GM18951 (cell line): ENCODE results near the gene HIGD1A.

Experiments used
- POLR2A ChIP-seq: IDR thresholded peaks from 4 replicates; pipeline ENCODE4 v1.6.1; 2011; ENCODE audit warnings: mild to moderate bottlenecking; ENCODE audit not compliant: insufficient read length, insufficient read depth; ENCODE audit errors: extremely low read depth
- in situ Hi-C: fragments of 300-500 bp; cut with MboI; formaldehyde crosslinking; loops from one replicate; pipeline ENCODE4 v1.12.0; 2022; ENCODE audit warnings: low sequenced_read_pairs, mixed read lengths, inconsistent platforms; ENCODE audit not compliant: unreplicated experiment

HIGD1A gene

DNA sequence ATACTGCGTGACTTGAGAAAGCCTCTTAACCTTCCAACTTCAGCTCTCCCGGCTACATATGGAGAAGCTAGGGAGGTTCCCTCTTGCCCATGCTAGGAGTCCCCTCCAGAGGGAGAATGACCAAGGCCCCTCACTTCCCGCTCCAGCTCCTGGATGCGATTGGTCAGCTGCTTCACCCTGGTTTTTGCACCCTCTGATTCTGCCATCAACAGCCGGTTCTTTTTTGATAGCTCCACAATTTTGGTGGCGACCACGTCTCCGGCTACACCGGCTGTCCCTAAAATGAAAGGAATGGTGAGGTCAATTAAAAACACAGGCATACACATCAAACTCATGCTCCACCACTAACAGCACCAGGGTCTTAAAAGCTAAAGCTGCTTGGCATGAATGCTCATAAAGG, 51.8 kb downstream of the HIGD1A start:
- in situ Hi-C loops = no loop called here

GRCh38 chr3:42751609-42752008, 52.7 kb downstream of the HIGD1A start:
- in situ Hi-C loops = no loop called here
- no peak for TF ChIP-seq POLR2A

More for the DNA sequence above, 51.8 kb downstream of the HIGD1A start:
- TF ChIP-seq POLR2A = no peak

DNA sequence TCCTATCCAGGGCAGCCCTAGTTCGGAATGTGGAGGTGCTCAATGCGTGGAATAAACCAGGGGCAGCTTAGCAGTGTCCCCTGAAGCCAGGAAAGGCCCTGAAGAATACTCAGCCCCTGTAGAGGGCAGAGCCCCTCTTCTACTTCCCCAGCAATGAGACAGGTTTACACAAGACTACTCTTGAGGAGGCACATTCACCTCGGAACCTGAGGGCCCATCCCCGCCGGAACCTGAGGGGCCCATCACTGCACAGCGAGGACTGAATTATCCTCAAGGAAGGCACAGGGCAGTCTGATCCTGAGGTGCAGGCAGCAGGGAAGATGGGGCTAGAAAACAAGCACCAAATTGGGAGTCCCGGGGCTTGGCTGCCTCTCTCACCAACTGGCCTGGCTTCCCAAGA, 53.5 kb downstream of the HIGD1A start:
- TF ChIP-seq POLR2A = no peak
- in situ Hi-C loops = no loop called here

DNA sequence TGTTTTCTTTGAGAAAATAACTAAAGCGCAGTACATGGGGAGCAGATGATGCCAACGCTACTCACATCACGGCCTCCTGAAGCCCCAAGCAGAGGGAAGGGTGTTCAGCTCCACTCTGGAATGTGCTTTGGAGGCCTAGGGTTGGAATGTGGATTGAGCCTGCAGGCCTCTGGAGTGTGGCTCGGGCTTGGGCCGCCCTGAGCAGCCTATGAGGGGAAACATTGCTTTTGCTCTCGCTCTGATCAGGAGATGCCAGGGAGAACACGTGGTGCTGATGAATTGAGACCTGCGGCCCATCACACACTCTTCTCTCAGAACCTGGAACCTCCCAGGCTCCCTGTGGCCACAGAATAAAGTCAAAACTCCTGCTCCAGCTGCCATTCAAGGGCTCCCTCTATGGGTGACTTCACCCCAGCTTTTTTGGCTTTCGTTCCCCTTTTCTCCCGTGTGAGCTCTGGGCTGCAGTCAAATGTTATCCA, 54.5 kb downstream of the HIGD1A start:
- in situ Hi-C loops = no loop called here
- TF ChIP-seq POLR2A = no peak

DNA sequence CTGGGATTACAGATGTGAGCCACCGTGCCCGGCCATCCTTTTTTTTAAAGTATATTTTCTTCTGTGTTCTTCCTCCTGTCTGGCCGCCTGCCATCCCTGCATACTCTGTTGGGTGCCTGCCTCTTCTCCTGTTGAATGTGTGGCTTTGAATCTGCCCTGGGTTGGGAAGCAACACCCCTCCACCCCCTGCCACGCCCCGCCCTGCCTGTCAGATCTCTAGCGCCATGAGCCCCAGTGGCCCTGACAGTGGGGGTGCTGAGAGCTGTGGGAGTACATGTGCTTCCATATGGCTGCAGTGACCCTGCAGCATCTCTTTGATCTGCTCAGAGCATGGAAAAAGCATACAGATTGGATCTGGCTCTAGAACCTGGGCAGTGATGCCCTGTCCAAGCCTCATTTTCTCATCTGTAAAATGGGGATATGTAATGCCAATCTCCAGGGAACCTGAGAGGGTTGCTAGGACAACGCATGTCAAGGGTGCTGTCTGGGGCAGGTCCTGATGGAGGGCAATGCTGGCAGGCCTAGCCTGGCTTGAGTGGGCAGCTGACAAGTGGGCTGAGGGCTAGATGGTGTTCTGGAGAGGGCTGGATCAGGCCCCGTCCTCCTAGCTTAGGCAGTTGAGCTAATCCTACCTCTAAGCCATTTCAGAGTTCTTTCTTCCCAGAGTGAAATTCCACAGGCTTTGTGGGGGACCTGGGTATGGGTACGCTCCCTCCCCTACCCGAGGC, 55.1 kb downstream of the HIGD1A start:
- no peak for TF ChIP-seq POLR2A
- in situ Hi-C loops = no loop called here

DNA sequence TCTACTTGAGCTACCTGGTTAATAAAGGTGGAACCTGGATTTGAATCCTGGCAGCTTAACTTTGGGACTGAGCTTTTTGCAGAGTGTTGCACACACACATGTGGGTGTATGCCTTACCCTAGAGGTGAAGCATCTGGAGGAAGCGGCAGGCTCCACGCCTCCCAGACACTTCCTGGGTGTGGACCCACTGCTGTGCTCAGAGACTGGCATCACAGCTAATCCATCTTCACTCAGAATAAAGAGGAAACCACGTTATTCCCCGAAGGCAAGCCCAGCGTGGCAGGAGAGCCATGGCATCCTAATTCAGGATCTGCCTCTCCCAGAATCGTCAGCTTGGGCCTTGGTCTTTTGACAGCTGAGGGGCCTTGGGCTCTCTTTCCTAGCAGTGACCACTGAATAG, 56.7 kb downstream of the HIGD1A start:
- in situ Hi-C loops = no loop called here

GRCh38 chr3:42746455-42747450, 57.5 kb downstream of the HIGD1A start:
- TF ChIP-seq POLR2A = no peak
- in situ Hi-C loops = no loop called here

More for the DNA sequence above, 56.7 kb downstream of the HIGD1A start:
- TF ChIP-seq POLR2A = no peak

DNA sequence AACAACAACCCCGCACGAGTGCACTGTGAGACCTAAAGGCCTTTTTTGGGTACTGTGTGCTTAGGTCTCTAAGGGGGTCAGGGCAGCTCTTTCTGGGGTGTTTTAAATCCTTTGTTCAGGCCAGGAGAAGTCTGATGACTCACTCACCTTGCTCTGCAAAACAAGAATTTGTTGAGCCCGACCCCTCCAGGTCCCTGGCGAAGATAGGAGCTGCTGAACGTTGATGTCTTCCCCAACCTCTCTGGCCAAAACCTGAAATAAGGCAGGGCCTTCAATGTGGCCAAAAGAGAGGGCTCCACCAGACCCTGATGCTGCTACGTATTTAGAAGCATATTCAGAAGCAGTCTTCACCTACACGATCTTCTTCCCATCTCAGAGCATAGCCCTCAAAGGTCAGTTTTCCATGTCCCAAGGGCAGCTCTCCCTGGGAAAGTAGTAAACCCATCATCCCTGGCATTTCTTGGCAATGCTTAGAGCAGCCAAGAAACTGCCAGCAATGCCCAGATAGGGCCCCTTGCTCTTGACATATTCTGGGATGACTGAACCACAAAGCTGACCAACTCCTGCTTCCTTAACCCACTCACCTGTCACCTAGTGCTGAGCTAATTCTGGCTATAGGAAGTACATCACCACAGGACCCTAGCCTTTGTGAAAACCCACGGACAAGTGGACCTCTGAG, 58.4 kb downstream of the HIGD1A start:
- in situ Hi-C loops = no loop called here

DNA sequence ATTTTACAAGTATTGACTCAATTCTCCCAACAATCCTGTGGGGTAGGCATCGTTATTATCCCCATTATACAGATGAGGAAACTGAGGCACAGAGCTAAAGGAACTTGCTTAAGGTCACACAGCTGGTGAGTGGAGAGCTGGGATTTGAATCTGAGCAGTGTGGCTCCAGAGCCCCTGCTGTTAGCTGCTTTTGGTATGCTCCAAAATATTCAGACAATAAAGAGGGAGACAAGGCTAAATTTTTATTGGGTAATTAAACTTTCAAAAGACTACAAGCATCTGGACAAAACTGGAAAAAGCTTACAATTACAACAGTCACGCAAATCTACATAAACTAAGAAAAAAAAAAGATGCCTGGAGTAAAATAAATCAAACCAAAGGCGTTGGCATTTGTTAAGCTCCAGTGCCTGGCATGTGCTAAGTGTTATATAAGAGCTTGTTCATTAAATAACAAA, 59.0 kb downstream of the HIGD1A start:
- in situ Hi-C loops = no loop called here
- TF ChIP-seq POLR2A = no peak

More for the DNA sequence above, 58.4 kb downstream of the HIGD1A start:
- no peak for TF ChIP-seq POLR2A

DNA sequence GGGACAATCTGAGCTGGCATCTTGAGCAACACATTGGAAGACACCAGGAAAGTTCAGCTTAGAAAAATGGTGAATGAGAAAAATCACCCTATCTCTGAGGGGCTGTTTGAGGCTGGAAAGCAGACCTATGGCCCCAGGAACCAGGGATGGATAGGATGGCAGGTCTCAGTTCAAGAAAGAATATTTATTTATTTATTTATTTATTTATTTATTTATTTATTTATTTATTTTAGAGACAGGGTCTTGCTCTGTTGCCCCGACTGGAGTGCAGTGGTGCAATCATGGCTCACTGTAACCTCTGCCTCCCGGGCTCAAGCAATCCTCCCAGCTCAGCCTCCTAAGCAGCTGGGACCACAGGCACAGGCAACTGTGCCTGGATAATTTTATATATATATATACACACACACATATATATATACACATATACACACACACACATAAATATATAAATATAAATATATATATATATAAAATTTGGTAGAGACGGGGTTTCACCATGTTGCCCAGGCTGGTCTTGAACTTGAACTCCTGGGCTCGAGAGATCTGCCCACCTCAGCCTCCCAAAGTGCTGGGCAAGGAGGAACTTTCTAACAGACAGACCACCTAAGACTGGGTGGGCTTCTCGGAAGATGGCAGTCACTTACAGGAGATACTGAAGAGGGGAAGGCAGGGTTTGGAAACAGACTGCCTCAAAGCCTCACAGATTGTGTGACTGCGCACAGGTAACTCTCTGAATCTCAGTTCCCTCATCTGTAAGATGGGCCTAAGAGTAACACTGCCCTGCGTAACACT, 60.9 kb downstream of the HIGD1A start:
- TF ChIP-seq POLR2A = no peak
- in situ Hi-C loops = no loop called here

GRCh38 chr3:42742688-42743087, 61.6 kb downstream of the HIGD1A start:
- TF ChIP-seq POLR2A = no peak
- in situ Hi-C loops = no loop called here

DNA sequence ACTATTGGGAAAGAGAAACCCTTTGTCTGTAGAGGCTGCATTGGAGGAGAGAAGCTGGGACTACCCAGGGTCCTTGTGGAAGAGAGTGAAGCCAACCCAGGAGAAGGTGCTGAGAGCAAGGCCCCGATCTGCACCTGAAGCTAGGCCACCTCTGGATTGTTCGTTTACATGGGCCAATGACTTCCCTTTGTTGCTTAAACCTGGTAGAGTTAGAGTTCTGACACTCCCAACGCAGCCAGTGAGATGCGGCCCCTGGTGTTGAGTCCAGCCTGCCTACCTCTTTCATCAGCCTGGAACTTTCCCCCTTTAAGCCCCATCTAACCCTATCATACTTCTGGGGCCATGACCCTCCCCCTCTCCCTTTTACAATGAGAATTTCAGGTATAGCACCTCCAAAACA, 62.0 kb downstream of the HIGD1A start:
- TF ChIP-seq POLR2A = no peak
- in situ Hi-C loops = no loop called here
